GM18909 (cell line): ENCODE results near the gene ERBIN.

Source experiments
- ATAC-seq: cut with Tn5 transposase; IDR thresholded peaks from one replicate; pipeline ENCODE4 v1.9.1; 2021; ENCODE audit warnings: mild to moderate bottlenecking; ENCODE audit not compliant: unreplicated experiment, poor library complexity

ERBIN gene

DNA sequence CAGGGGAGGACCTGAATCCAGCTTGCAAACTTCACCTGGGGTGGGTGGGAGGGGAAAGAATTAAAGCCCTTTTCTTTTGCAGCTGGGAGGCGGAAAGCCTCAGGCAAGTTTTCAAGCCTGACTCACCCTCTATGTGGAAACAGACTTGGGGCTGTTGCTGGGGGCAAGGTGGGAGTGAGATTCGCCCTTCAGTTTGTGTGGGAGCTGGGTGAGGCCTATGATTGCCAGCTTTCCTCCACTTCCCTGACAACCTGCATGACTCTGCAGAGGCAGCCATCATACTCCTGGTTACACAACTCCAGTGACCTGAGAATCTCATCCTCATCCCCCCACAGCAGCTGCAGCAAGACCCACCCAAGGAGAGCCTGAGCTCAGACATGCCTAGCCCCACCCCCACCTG is 174.5 kb downstream of the ERBIN start:
- ATAC-seq, result no peak

GRCh38 chr5:66113160-66113559 is 186.8 kb downstream of the ERBIN start:
- ATAC-seq, result no peak

DNA sequence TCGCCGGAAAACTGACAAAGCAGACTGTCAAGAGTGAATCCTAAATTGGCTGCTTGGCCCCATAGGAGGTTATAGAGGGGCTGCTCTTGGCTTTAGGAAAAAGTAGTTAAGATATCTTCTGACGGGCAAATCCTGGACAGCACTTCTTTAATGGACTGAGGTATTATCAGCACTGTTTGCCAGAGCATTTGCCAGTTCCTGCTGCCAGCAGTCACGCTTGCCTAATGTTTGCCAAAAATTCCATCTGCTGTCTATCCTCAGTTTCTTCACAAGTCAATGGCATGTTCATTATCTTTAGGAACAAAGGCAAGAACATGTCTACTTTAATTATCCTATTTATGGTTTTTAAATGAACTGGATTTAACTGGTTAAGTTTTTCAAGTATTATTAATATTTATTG is 191.9 kb downstream of the ERBIN start:
- ATAC-seq, result no peak

DNA sequence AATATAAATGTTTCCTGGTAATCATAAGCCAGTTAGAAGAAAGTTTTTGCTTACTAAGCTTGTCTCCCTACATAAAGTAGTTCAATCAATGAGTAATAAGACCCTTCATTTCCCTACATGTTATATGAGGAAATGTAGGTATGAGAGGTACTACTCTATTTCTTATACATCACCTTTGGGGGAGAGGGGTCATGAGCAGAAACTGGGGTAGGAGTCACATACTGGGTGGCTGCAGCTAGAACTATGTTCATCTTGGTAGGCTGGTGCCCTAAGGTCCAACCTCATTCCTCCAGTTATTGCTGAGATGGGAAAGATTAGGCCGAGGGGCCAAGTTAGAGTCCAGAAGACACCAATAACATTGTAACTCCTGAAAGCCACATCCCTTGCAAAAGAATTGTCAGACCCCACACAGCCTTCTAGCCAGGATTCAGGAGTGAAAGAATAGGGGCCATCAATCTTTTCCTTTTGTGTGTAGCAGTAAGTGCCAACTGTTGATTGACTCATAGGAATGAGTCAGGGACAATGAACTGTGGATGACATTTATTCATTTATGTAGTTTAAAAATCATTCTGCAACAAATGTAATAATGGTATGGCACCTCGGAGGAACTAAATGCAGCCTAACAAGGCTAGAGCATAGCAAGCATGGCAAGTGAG is 196.1 kb downstream of the ERBIN start:
- ATAC-seq, result no peak

- ATAC-seq, result no peak
Measured at GRCh38 chr5:66129144-66129543, 202.8 kb downstream of the ERBIN start.

GRCh38 chr5:66130493-66130892 is 204.1 kb downstream of the ERBIN start:
- ATAC-seq, result no peak
